Loucy (cell line): ENCODE results near the gene RPS6KA4.

ENCODE experiments used
- CTCF ChIP-seq: fragments of 200-600 bp; sonication (generic); conservative IDR thresholded peaks from 2 replicates; pipeline ENCODE4 v1.5.1; 2014; ENCODE audit warnings: mild to moderate bottlenecking, antibody characterized with exemption, low read length
- EZH2phosphoT487 ChIP-seq: fragments of 200-600 bp; IDR thresholded peaks from 2 replicates; pipeline ENCODE4 v1.6.1; 2018; ENCODE audit warnings: antibody characterized with exemption, mild to moderate bottlenecking, moderate library complexity, borderline replicate concordance

- TF ChIP-seq CTCF (no peak), EZH2phosphoT487 (no peak)
These were observed 61.0 kb downstream of the RPS6KA4 start for GRCh38 chr11:64419818-64420485.
